ENCODE measurements around the gene BHLHA15.

- TF ChIP-seq IRF3 (IDR thresholded peaks at IDR 0.05; ENCODE audit: low read depth, low read length) (no peak), POLR2AphosphoS5 (IDR thresholded peaks at IDR 0.05; ENCODE audit: low read depth, low read length) (no peak)
Measured at GRCh38 chr7:98187138-98187502, 24.1 kb upstream of the BHLHA15 start.

All from SK-N-SH (cell line).